IPS DF 6.9 (cell line): ENCODE results near the gene ZFP92.

Source experiments
- DNase-seq: peaks from one replicate; pipeline ENCODE4 v3.0.0-alpha.2; 2013; ENCODE audit warnings: low read depth, low spot score
- H3K27ac ChIP-seq: one replicate; pipeline ENCODE4 v1.5.1; 2013; ENCODE audit warnings: low read length, control low read depth
- H3K27me3 ChIP-seq: 2 replicates; pipeline ENCODE4 v1.6.1; 2013; ENCODE audit warnings: mild to moderate bottlenecking, low read length; ENCODE audit not compliant: control insufficient read depth, insufficient read depth
- H3K36me3 ChIP-seq: 2 replicates; pipeline ENCODE4 v1.6.1; 2013; ENCODE audit warnings: low read length; ENCODE audit not compliant: control insufficient read depth, insufficient read depth
- H3K4me1 ChIP-seq: 2 replicates; pipeline ENCODE4 v1.6.1; 2013; ENCODE audit warnings: low read length; ENCODE audit not compliant: control insufficient read depth, insufficient read depth
- H3K4me3 ChIP-seq: 2 replicates; pipeline ENCODE4 v1.5.1; 2013; ENCODE audit warnings: mild to moderate bottlenecking, low read length
- H3K9me3 ChIP-seq: 2 replicates; pipeline ENCODE4 v1.6.1; 2013; ENCODE audit warnings: low read length, inconsistent platforms; ENCODE audit not compliant: control insufficient read depth, insufficient read depth
- WGBS: extraction: QIAGEN DNeasy Blood & Tissue Kit; methylation state at CpG from one replicate; pipeline ENCODE4 v1.1.7; 2013; ENCODE audit warnings: mixed read lengths, missing lambda C conversion rate; ENCODE audit not compliant: insufficient read length, insufficient coverage; 5-methylcytosine and 5-hydroxymethylcytosine counted together

Gene ZFP92

GRCh38 chrX:153420851-153421599, 9.8 kb downstream of the ZFP92 start:
- Histone ChIP-seq H3K27me3 (no peaks in the 10 kb centered on the region), H3K36me3 (peaks cover 4% of the 10 kb centered on the region; the same call in 1 of the 2 replicates), H3K4me1 (no peaks in the 10 kb centered on the region), H3K27ac (no peak overlapping the region), H3K4me3 (no peak overlapping the region), H3K9me3 (no peaks in the 10 kb centered on the region)
- WGBS, result no CpG with 5 or more reads among the region's 91 CpGs
- no peak for DNase-seq

- H3K27ac ChIP-seq, result no peak overlapping the region
- WGBS, result no CpG with 5 or more reads among the region's 18 CpGs
- DNase-seq, result no peak
- H3K27me3 ChIP-seq, result no peaks in the 10 kb centered on the region
- H3K9me3 ChIP-seq, result no peaks in the 10 kb centered on the region
- no peaks in the 10 kb centered on the region for H3K4me1 ChIP-seq
- H3K36me3 ChIP-seq, result peaks cover 4% of the 10 kb centered on the region; the same call in 1 of the 2 replicates
- no peak overlapping the region for H3K4me3 ChIP-seq
Measured at GRCh38 chrX:153421856-153422255, 10.6 kb downstream of the ZFP92 start.

GRCh38 chrX:153423652-153424051, 12.4 kb downstream of the ZFP92 start:
- no peak overlapping the region for H3K4me3 ChIP-seq
- peaks cover 4% of the 10 kb centered on the region; the same call in 1 of the 2 replicates for H3K36me3 ChIP-seq
- H3K27me3 ChIP-seq, result no peaks in the 10 kb centered on the region
- no peak overlapping the region for H3K27ac ChIP-seq
- WGBS, result no CpG with 5 or more reads among the region's 8 CpGs
- no peaks in the 10 kb centered on the region for H3K9me3 ChIP-seq
- H3K4me1 ChIP-seq, result no peaks in the 10 kb centered on the region
- no peak for DNase-seq

GRCh38 chrX:153426204-153426603, 14.9 kb downstream of the ZFP92 start:
- Histone ChIP-seq H3K27ac (no peak overlapping the region), H3K36me3 (peaks cover under 1% of the 10 kb centered on the region; the same call in 1 of the 2 replicates), H3K4me1 (no peaks in the 10 kb centered on the region), H3K4me3 (no peak overlapping the region), H3K27me3 (no peaks in the 10 kb centered on the region), H3K9me3 (no peaks in the 10 kb centered on the region)
- no CpG with 5 or more reads among the region's 3 CpGs for WGBS
- DNase-seq, result no peak

GRCh38 chrX:153430796-153431195, 19.5 kb downstream of the ZFP92 start:
- Histone ChIP-seq H3K4me1 (no peaks in the 10 kb centered on the region), H3K9me3 (no peaks in the 10 kb centered on the region), H3K27me3 (no peaks in the 10 kb centered on the region), H3K27ac (no peak overlapping the region), H3K36me3 (no peaks in the 10 kb centered on the region), H3K4me3 (no peak overlapping the region)
- no peak for DNase-seq
- WGBS, result no CpG with 5 or more reads among the region's 6 CpGs

GRCh38 chrX:153433161-153433680, 21.9 kb downstream of the ZFP92 start:
- DNase-seq, result no peak
- no peak overlapping the region for H3K4me3 ChIP-seq
- no peaks in the 10 kb centered on the region for H3K4me1 ChIP-seq
- no CpG with 5 or more reads among the region's 12 CpGs for WGBS
- H3K36me3 ChIP-seq, result no peaks in the 10 kb centered on the region
- no peaks in the 10 kb centered on the region for H3K27me3 ChIP-seq
- H3K27ac ChIP-seq, result no peak overlapping the region
- no peaks in the 10 kb centered on the region for H3K9me3 ChIP-seq

GRCh38 chrX:153433781-153434285, 22.6 kb downstream of the ZFP92 start:
- WGBS, result no CpG with 5 or more reads among the region's 17 CpGs
- Histone ChIP-seq H3K9me3 (no peaks in the 10 kb centered on the region), H3K4me3 (no peak overlapping the region), H3K27me3 (no peaks in the 10 kb centered on the region), H3K36me3 (no peaks in the 10 kb centered on the region), H3K4me1 (no peaks in the 10 kb centered on the region), H3K27ac (no peak overlapping the region)
- no peak for DNase-seq

GRCh38 chrX:153434801-153435200, 23.5 kb downstream of the ZFP92 start:
- Histone ChIP-seq H3K9me3 (no peaks in the 10 kb centered on the region), H3K36me3 (no peaks in the 10 kb centered on the region), H3K4me3 (no peak overlapping the region), H3K4me1 (no peaks in the 10 kb centered on the region), H3K27me3 (no peaks in the 10 kb centered on the region), H3K27ac (no peak overlapping the region)
- no peak for DNase-seq
- WGBS, result no CpG with 5 or more reads among the region's 8 CpGs

- no peaks in the 10 kb centered on the region for H3K27me3 ChIP-seq
- no CpG with 5 or more reads among the region's 3 CpGs for WGBS
- no peak overlapping the region for H3K27ac ChIP-seq
- H3K4me1 ChIP-seq, result no peaks in the 10 kb centered on the region
- H3K36me3 ChIP-seq, result no peaks in the 10 kb centered on the region
- H3K4me3 ChIP-seq, result no peak overlapping the region
- no peaks in the 10 kb centered on the region for H3K9me3 ChIP-seq
- DNase-seq, result no peak
Measured at GRCh38 chrX:153435845-153436244, 24.6 kb downstream of the ZFP92 start.

GRCh38 chrX:153438532-153438931, 27.3 kb downstream of the ZFP92 start:
- WGBS, result no CpG with 5 or more reads among the region's 8 CpGs
- Histone ChIP-seq H3K4me3 (no peak overlapping the region), H3K4me1 (no peaks in the 10 kb centered on the region), H3K27ac (no peak overlapping the region), H3K9me3 (no peaks in the 10 kb centered on the region), H3K36me3 (no peaks in the 10 kb centered on the region), H3K27me3 (no peaks in the 10 kb centered on the region)
- DNase-seq, result no peak

- Histone ChIP-seq H3K36me3 (no peaks in the 10 kb centered on the region), H3K27ac (no peak overlapping the region), H3K27me3 (no peaks in the 10 kb centered on the region), H3K4me3 (no peak overlapping the region), H3K9me3 (no peaks in the 10 kb centered on the region), H3K4me1 (no peaks in the 10 kb centered on the region)
- no CpG with 5 or more reads among the region's 4 CpGs for WGBS
- DNase-seq, result no peak
Measured at GRCh38 chrX:153439977-153440376, 28.7 kb downstream of the ZFP92 start.
